Urinary bladder (tissue), 4 donors: Measurements from ENCODE around the gene KLHL21. TPM values are rescaled to one million over a fixed set of nuclear protein-coding genes. Genes with fewer than 3 reads are reported as not detected.

Source experiments
- DNase-seq: peaks from one replicate; pipeline ENCODE4 v3.0.0-alpha.2; 2015; ENCODE audit errors: extremely low spot score
- H3K27ac ChIP-seq: one replicate; pipeline ENCODE4 v1.5.1; 2013; ENCODE audit warnings: low read depth, mild to moderate bottlenecking, moderate library complexity
- H3K36me3 ChIP-seq: one replicate; pipeline ENCODE4 v1.6.1; 2013; ENCODE audit warnings: mild to moderate bottlenecking, moderate library complexity; ENCODE audit not compliant: insufficient read depth
- H3K4me1 ChIP-seq: one replicate; pipeline ENCODE4 v1.6.1; 2013; ENCODE audit warnings: mild to moderate bottlenecking, moderate library complexity; ENCODE audit not compliant: insufficient read depth
- H3K4me3 ChIP-seq: one replicate; pipeline ENCODE4 v1.5.1; 2013; ENCODE audit warnings: low read depth, low read length
- WGBS: extraction: QIAGEN DNeasy Blood & Tissue Kit; methylation state at CpG from one replicate; pipeline ENCODE4 v1.1.7; 2013; 5-methylcytosine and 5-hydroxymethylcytosine counted together
- polyA plus RNA-seq: library from polyadenylated mRNA; stranded (reverse); fragments of 200-250 nt; gene quantifications from one replicate; pipeline ENCODE4 v1.2.3, GENCODE V29; 2013
- total RNA-seq: library from RNA; depleted of rRNA; stranded (reverse); fragments of >200 nt; gene quantifications from one replicate; pipeline ENCODE4 v1.2.3, GENCODE V29; 2014
- donor health status: healthy with polysubstance abuse.
- donor health status: healthy.

KLHL21 gene
- total and polyA plus RNA-seq, 2 donors = 17.0 to 72.4 TPM

GRCh38 chr1:6632588-6633514 lies 30.2 kb upstream of the KLHL21 start:
- peaks cover 4% of the 10 kb centered on the region for H3K36me3 ChIP-seq

DNA sequence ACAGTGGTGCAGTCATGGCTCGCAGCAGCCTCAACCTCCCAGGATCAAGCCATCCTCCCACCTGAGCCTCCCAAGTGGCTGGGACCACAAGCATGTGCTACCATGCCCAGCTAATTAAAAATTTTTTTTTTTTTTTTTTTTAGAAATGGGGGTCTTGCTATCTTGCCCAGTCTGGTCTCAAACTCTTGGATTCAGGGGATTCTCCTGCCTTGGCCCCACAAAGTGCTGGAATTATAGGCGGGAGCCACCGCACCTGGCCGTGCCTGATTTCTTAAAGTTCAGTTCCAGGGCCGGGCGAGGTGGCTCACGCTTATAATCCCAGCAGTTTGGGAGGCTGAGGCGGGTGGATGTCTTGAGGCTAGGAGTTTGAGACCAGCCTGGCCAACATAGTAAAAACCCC lies 28.4 kb upstream of the KLHL21 start:
- peaks cover 3% of the 10 kb centered on the region for H3K4me1 ChIP-seq
- 98% methylated on average over 8 of the region's 8 CpGs for WGBS

More at GRCh38 chr1:6632588-6633514, 30.2 kb upstream of the KLHL21 start:
- H3K4me3 ChIP-seq = no peak overlapping the region
- DNase-seq = no peak
- WGBS = 83% methylated on average over 30 of the region's 30 CpGs
- no peak overlapping the region for H3K27ac ChIP-seq
- H3K4me1 ChIP-seq = no peaks in the 10 kb centered on the region

DNA sequence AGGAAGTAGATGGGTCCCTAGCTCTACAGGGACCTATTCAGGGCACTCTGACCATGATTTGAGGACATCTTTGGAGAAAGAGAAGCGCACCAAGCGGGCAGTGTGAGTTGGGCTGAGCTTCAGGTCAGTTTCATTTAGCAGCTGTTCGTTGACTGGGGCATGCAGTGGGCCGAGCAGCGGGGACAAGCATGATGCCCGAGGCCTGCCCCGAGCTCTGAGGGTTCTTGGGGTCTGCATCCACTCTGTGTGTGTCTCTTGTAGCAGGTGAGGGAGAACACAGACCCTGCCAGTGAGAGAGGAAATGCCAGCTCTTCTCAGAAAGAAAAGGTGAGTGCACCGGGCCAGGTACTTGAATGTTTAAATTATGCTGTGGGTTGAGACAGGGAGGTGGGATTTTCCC lies 27.4 kb upstream of the KLHL21 start:
- no peak for DNase-seq
- H3K27ac ChIP-seq = no peak overlapping the region
- H3K4me3 ChIP-seq = no peak overlapping the region
- 92% methylated on average over 8 of the region's 8 CpGs for WGBS
- H3K4me1 ChIP-seq = peaks cover 3% of the 10 kb centered on the region
- H3K36me3 ChIP-seq = peaks cover 4% of the 10 kb centered on the region

More for the DNA sequence above, 28.4 kb upstream of the KLHL21 start:
- Histone ChIP-seq H3K36me3 (peaks cover 4% of the 10 kb centered on the region), H3K4me3 (no peak overlapping the region), H3K27ac (no peak overlapping the region)
- DNase-seq = no peak

DNA sequence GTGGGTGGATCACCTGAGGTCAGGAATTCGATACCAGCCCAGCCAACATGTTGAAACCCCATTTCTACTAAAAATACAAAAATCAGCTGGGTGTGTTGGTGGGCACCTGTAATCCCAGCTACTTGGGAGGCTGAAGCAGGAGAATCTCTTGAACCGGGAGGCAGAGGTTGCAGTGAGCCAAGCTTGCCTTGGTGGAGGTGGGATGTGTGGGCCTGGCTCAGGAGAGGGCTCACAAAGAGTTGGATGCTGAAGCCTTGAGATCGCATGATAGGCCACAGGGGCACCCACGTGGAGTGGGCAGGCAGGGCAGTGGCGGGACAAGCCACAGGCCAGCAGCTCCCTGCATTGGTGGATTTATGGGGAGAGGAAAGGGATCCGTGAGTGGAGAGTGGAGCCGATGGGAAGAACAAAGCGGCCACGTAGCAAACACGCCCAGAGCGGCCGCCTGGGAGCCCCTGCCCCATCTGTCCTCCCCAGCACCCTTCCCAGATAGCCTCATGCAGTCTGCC lies 26.4 kb upstream of the KLHL21 start:
- DNase-seq = no peak
- H3K4me3 ChIP-seq = no peak overlapping the region
- 92% methylated on average over 12 of the region's 12 CpGs for WGBS
- no peak overlapping the region for H3K27ac ChIP-seq
- H3K36me3 ChIP-seq = peaks cover under 1% of the 10 kb centered on the region
- peaks cover 3% of the 10 kb centered on the region for H3K4me1 ChIP-seq

DNA sequence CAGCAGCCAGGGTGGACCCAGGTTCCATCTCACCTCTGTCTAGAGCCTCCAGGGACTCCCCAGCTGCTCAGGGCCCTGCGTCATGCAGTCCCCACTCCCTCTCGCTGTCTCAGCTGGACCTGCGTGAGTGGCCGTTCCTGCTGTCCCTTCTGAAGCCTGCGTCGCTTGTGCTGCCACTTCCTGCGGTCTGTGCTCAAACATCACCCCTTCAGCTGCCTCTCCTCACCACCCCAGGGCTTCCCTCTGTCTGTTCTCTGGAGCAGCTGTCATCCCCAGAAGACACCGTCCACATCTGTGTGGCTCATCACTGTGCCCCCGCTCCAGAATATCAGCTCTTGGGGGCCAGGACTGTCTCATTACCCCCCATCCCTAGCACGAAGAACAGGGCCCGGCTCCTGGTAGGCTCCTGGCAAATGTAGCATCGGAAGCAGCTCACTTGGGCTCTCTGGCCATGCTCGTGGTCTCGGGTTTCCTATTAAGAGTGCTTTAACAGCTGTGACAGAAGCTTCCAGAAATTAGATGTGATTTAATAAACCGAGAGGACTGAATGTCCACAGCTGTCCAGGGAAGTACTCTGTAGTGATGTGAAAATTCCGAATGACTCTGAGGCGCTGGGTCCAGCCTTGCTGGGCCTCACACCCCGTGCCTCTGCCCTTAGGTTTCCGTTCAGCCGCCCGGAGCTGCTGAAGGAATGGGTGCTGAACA lies 25.3 kb upstream of the KLHL21 start:
- no peak overlapping the region for H3K27ac ChIP-seq
- DNase-seq = no peak
- H3K4me3 ChIP-seq = no peak overlapping the region
- H3K36me3 ChIP-seq = no peaks in the 10 kb centered on the region
- H3K4me1 ChIP-seq = peaks cover 3% of the 10 kb centered on the region
- WGBS = 89% methylated on average over 21 of the region's 21 CpGs

- H3K4me1 ChIP-seq = peaks cover 3% of the 10 kb centered on the region
- H3K36me3 ChIP-seq = no peaks in the 10 kb centered on the region
- no peak overlapping the region for H3K4me3 ChIP-seq
- H3K27ac ChIP-seq = no peak overlapping the region
- WGBS = 94% methylated on average over 9 of the region's 9 CpGs
- no peak for DNase-seq
These were observed 24.4 kb upstream of the KLHL21 start for GRCh38 chr1:6627031-6627430.

DNA sequence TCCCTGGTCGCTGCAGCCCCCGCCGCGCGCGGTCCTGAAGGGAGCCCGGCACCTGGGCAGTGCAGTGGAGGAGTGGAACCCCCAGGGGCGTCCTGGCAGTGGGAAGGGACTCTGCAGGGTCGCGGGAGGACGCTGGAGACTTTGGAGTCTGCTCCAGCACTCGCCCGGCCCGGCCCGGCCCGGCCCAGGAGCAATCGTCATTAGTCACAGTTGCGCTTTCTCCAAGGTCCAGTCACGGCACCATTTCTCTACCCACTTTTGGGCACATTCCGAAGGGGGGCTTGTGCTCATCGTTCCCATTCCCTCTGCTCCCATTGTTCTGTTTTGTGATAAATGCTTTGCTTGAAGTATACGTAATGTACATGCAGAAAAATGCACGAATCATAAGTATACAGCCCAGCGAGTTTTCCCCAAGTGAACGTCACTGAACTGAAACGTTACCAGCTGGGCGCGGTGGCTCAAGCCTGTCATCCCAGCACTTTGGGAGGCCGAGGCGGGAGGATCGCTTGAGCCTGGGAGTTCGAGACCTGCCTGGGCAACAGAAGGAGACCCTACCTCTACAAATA lies 23.0 kb upstream of the KLHL21 start:
- DNase-seq = no peak
- Histone ChIP-seq H3K4me1 (peaks cover 3% of the 10 kb centered on the region), H3K4me3 (peak overlapping the region; percentile 93), H3K36me3 (peaks cover 3% of the 10 kb centered on the region), H3K27ac (peak overlapping the region; percentile 84)
- 4% methylated on average over 32 of the region's 32 CpGs for WGBS

DNA sequence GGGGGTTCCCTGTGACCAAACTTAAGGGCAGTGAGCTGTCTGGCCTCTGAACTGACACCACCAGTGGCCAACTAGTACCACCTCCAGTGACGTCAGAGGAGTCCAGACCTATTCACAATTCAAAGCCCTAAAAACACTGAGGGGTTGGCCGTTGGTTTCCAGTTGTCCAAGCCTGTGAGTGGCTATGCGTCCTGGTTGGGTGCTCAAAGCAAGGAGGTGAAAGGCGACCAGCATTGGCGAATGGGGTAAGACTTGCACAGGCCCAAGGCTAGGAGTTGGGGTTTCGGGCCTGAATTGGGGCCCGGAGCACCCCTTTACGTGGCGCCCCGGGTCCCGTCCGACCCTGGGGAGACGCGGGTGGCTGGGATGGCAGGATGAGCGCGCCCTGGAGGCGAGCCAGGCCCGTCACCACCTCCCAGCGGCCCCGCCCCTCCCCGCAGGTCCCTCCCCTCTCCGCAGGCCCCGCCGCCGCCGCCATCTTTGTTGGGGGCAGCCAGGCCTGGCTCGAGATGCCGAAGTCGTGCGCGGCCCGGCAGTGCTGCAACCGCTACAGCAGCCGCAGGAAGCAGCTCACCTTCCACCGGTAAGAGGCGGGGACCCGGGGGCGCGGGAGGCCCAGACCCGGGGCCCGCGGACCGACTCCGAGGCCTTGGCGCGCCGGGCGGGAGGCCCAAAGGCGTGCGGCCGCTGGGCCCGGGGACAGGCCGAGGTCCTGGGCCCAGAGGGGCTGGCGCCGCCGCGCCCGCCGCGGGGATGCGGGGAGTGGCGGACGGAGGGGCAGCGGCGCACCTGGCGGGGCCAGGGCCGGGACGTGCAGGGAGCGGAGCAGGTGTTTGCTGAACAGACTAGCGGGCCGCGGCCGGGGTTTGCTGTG lies 22.3 kb upstream of the KLHL21 start, which contains the start of gene THAP3:
Gene THAP3, plus strand, starts transcription at position 159 of the 874 bp plus-strand sequence. Its CDS starts 351 bp downstream, at position 510.
- Histone ChIP-seq H3K27ac (peak within 1 kb of the TSS; percentile 87), H3K4me1 (peaks cover 3% of the 10 kb centered on the region), H3K36me3 (peaks cover 4% of the 10 kb centered on the region), H3K4me3 (peak within 1 kb of the TSS; percentile 93)
- DNase-seq = no peak
- 1% methylated on average over 73 of the region's 73 CpGs for WGBS

DNA sequence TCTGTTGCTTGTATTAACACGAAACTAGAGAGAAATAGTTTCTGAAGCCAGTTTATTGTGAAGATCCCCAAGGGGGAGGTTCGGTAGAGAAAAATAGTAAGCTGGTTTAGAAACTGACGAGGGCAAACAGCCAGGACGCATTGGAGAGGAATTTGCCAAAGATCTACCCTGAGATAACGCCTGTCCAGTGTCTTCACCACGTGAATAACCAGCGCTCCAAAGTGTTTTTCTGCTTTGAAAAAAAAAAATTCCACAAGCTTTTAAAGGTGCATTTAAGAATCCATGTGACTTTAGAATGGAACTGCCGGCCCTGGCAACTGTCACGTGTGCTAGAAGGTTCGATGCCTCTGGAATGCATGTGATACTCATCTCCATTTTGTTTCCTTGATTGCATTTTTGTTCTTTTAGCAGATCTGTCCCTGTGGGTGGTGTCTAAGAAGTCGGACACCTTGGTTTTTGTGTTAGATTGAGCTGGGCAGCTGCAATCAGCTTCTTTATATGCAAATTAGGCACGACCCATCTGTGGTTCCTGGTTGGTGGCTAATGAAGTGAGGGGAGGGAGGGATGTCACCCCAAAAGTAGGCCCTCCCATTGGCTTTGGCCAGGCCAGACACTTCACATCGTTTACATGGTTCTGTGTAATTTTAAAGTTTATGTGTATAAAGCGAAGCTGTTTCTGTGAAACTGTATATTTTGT lies 20.7 kb upstream of the KLHL21 start:
- peaks cover 3% of the 10 kb centered on the region for H3K4me1 ChIP-seq
- H3K27ac ChIP-seq = no peak overlapping the region
- 69% methylated on average over 14 of the region's 14 CpGs for WGBS
- DNase-seq = no peak
- peaks cover 6% of the 10 kb centered on the region for H3K36me3 ChIP-seq
- H3K4me3 ChIP-seq = no peak overlapping the region

- Histone ChIP-seq H3K4me1 (peaks cover 3% of the 10 kb centered on the region), H3K36me3 (peaks cover 6% of the 10 kb centered on the region), H3K27ac (no peak overlapping the region), H3K4me3 (no peak overlapping the region)
- 85% methylated on average over 10 of the region's 10 CpGs for WGBS
- DNase-seq = no peak
These were observed 19.9 kb upstream of the KLHL21 start for GRCh38 chr1:6622396-6623152.

- no peak for DNase-seq
- Histone ChIP-seq H3K36me3 (peaks cover 6% of the 10 kb centered on the region), H3K27ac (no peak overlapping the region), H3K4me1 (peaks cover 2% of the 10 kb centered on the region), H3K4me3 (no peak overlapping the region)
- 88% methylated on average over 41 of the region's 41 CpGs for WGBS
These were observed 19.0 kb upstream of the KLHL21 start for GRCh38 chr1:6621429-6622391.
